AG09309 (cell line): Measurements from ENCODE around the gene MTRF1.
"Not testable (repeated sequence)": the region's sequence is repeated elsewhere in the genome, so short reads cannot be mapped to it uniquely, and the experiment has no call there.

ENCODE experiments used
- DNase-seq: peaks from one replicate; pipeline ENCODE4 v3.0.0-alpha.2; 2010; ENCODE audit warnings: low read depth
- H3K4me3 ChIP-seq: 2 replicates; pipeline ENCODE4 v1.5.1; 2011; ENCODE audit warnings: mild to moderate bottlenecking, low read depth, low read length, moderate library complexity; ENCODE audit not compliant: control insufficient read depth
- CTCF ChIP-seq: IDR thresholded peaks from 2 replicates; pipeline ENCODE4 v1.5.1; 2011; ENCODE audit warnings: mild to moderate bottlenecking, low read depth, low read length, inconsistent platforms; ENCODE audit not compliant: insufficient read depth, control insufficient read depth; ENCODE audit errors: missing control alignments

Gene MTRF1

GRCh38 chr13:41282129-41282571 is 18.8 kb upstream of the MTRF1 start:
- TF ChIP-seq CTCF: no peak
- no peak for DNase-seq
- H3K4me3 ChIP-seq: no peak overlapping the region

- DNase-seq, H3K4me3 ChIP-seq: not testable (repeated sequence)
Observed at GRCh38 chr13:41279156-41279555, 15.8 kb upstream of the MTRF1 start.

- TF ChIP-seq CTCF: no peak
- H3K4me3 ChIP-seq: no peak overlapping the region
- DNase-seq: no peak
Observed at GRCh38 chr13:41276824-41277223, 13.4 kb upstream of the MTRF1 start.

DNA sequence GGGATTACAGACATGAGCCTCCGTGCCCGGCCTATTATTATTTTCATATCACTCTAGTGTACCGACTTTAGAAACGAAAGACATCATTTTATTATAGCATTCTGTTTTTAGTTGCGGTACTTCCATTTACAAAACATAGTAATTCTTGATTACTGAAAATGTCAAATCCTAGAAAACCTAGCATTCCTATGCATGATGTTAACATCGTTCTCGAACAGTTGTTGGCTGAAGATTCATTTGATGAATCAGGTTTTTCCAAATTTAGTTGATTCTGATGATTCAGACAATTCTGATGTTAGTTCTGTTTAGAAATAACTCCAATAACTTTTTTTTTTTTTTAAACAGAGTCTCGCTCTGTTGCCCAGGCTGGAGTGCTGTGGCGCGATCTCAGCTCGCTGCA is 11.5 kb upstream of the MTRF1 start:
- DNase-seq: no peak
- TF ChIP-seq CTCF: no peak
- H3K4me3 ChIP-seq: no peak overlapping the region

GRCh38 chr13:41273831-41274441 is 10.6 kb upstream of the MTRF1 start:
- no peak overlapping the region for H3K4me3 ChIP-seq
- DNase-seq: no peak

GRCh38 chr13:41271456-41272285 is 8.3 kb upstream of the MTRF1 start:
- no peak for TF ChIP-seq CTCF
- H3K4me3 ChIP-seq: no peak overlapping the region
- DNase-seq: no peak

More at GRCh38 chr13:41273831-41274441, 10.6 kb upstream of the MTRF1 start:
- TF ChIP-seq CTCF: no peak

DNA sequence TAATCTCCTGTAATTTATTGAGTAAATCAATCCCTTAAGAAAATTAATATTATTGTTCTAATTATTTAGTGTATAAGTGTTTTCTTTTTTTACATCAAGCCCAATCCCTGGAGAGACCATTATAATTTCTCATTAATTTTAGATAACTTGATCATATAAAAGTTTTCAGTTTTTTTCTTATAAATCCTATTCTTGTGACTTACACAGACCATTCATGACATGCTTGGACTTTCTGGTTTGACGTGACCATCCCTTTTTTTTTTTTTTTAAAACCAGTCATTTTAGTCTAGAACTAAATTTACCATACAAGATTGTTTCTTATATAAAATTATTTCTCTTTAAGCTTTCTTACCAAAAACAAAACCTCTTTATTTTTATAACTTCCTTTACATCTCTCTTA is 5.4 kb upstream of the MTRF1 start:
- H3K4me3 ChIP-seq: no peak overlapping the region
- TF ChIP-seq CTCF: no peak
- DNase-seq: no peak
